ENCODE measurements around the gene PPFIBP2.

Gene PPFIBP2

GRCh38 chr11:7665473-7666291 lies 151.9 kb downstream of the PPFIBP2 start:
- CTCF ChIA-PET: interaction anchor here (0.6 to 4.0 kb wide), 19 partner anchors 8 to 1079 kb away, joined by 3 to 43 read pairs (median 3); partner anchors contain the start of genes CYB5R2 and PPFIBP2
- POLR2A ChIA-PET (ENCODE audit: low non-redundant PET): no interaction called here
- H3K27ac ChIP-seq: no peak overlapping the region
- TF ChIP-seq CTCF (conservative IDR thresholded peaks at IDR 0.05; ENCODE audit: low read depth): peak; percentile 85
- peak; percentile 88 for DNase-seq (ENCODE audit: low spot score)

GRCh38 chr11:7666292-7666866 lies 152.6 kb downstream of the PPFIBP2 start:
- CTCF ChIA-PET: interaction anchor here (0.6 to 4.0 kb wide), 9 partner anchors 9 to 568 kb away, joined by 3 to 43 read pairs (median 4); no protein-coding TSS in a partner anchor
- POLR2A ChIA-PET (ENCODE audit: low non-redundant PET): interaction anchor here (0.9 kb wide), 1 partner anchor 11 kb away, joined by 3 read pairs; no protein-coding TSS in a partner anchor
- no peak for DNase-seq (ENCODE audit: low spot score)
- no peak for TF ChIP-seq CTCF (conservative IDR thresholded peaks at IDR 0.05; ENCODE audit: low read depth)
- no peak overlapping the region for H3K27ac ChIP-seq

- POLR2A ChIA-PET (ENCODE audit: low non-redundant PET): no interaction called here
- TF ChIP-seq CTCF (conservative IDR thresholded peaks at IDR 0.05; ENCODE audit: low read depth): no peak
- DNase-seq (ENCODE audit: low spot score): no peak
- CTCF ChIA-PET: interaction anchor here (0.6 to 4.0 kb wide), 3 partner anchors 14 to 424 kb away, joined by 3 to 43 read pairs (median 6); no protein-coding TSS in a partner anchor
- no peak overlapping the region for H3K27ac ChIP-seq
Observed at GRCh38 chr11:7667460-7667859, 153.7 kb downstream of the PPFIBP2 start.

GRCh38 chr11:7668464-7668863 lies 154.7 kb downstream of the PPFIBP2 start:
- CTCF ChIA-PET: interaction anchor here (2.4 kb wide), 1 partner anchor 97 kb away, joined by 6 read pairs; no protein-coding TSS in a partner anchor
- POLR2A ChIA-PET (ENCODE audit: low non-redundant PET): no interaction called here
- no peak for TF ChIP-seq CTCF (conservative IDR thresholded peaks at IDR 0.05; ENCODE audit: low read depth)
- DNase-seq (ENCODE audit: low spot score): no peak
- no peak overlapping the region for H3K27ac ChIP-seq

- ChIA-PET CTCF (interaction anchor here (1.1 to 2.4 kb wide), 2 partner anchors 97 to 156 kb away, joined by 3 to 6 read pairs; no protein-coding TSS in a partner anchor), POLR2A (ENCODE audit: low non-redundant PET) (no interaction called here)
- H3K27ac ChIP-seq: no peak overlapping the region
- no peak for DNase-seq (ENCODE audit: low spot score)
- TF ChIP-seq CTCF (conservative IDR thresholded peaks at IDR 0.05; ENCODE audit: low read depth): no peak
Observed at GRCh38 chr11:7668911-7669310, 155.1 kb downstream of the PPFIBP2 start.

GRCh38 chr11:7670641-7671040 lies 156.8 kb downstream of the PPFIBP2 start:
- POLR2A ChIA-PET (ENCODE audit: low non-redundant PET): no interaction called here
- H3K27ac ChIP-seq: no peak overlapping the region
- no peak for TF ChIP-seq CTCF (conservative IDR thresholded peaks at IDR 0.05; ENCODE audit: low read depth)
- CTCF ChIA-PET: interaction anchor here (2.4 kb wide), 1 partner anchor 99 kb away, joined by 6 read pairs; no protein-coding TSS in a partner anchor
- no peak for DNase-seq (ENCODE audit: low spot score)

All from RWPE1 (cell line).